Testis (tissue), 2 donors: ENCODE results near the gene ARR3.

Experiments
- POLR2A ChIP-seq: fragments of 450-650 bp; IDR thresholded peaks from one replicate; pipeline ENCODE4 v1.6.1; 2017; ENCODE audit warnings: antibody characterized with exemption, mild to moderate bottlenecking, moderate library complexity
- TF ChIP-seq, protein P1 (sequence below), 3 experiments: fragments of 450-650 bp in 2 of 3; fragments of 200-600 bp in 1 of 3; sonication (generic) in 1 of 3; IDR thresholded peaks; one replicate each; pipeline ENCODE4 v1.5.1; 2016 to 2019; ENCODE audit warnings: antibody characterized with exemption in 3 of 3, mild to moderate bottlenecking in 2 of 3, moderate library complexity in 1 of 3

- TF ChIP-seq, protein P1, sequence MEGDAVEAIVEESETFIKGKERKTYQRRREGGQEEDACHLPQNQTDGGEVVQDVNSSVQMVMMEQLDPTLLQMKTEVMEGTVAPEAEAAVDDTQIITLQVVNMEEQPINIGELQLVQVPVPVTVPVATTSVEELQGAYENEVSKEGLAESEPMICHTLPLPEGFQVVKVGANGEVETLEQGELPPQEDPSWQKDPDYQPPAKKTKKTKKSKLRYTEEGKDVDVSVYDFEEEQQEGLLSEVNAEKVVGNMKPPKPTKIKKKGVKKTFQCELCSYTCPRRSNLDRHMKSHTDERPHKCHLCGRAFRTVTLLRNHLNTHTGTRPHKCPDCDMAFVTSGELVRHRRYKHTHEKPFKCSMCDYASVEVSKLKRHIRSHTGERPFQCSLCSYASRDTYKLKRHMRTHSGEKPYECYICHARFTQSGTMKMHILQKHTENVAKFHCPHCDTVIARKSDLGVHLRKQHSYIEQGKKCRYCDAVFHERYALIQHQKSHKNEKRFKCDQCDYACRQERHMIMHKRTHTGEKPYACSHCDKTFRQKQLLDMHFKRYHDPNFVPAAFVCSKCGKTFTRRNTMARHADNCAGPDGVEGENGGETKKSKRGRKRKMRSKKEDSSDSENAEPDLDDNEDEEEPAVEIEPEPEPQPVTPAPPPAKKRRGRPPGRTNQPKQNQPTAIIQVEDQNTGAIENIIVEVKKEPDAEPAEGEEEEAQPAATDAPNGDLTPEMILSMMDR (IDR thresholded peaks at IDR 0.05): no peak
- no peak for TF ChIP-seq POLR2A
Measured at GRCh38 chrX:70252491-70252890, 15.6 kb upstream of the ARR3 start.
